Measurements from ENCODE around the gene CDSN. TPM values are rescaled to one million over a fixed set of nuclear protein-coding genes. Genes with fewer than 3 reads are reported as not detected.
A peak's percentile ranks its signal among the peaks of the same experiment; 100 is the strongest.
"Not testable (repeated sequence)": the region's sequence is repeated elsewhere in the genome, so short reads cannot be mapped to it uniquely, and the experiment has no call there.

CDSN gene
- total RNA-seq, 4 donors from 2014 or later: 0.34 TPM; not detected in 3

- H3K27ac ChIP-seq: no peak overlapping the region
- intact Hi-C loops (cut with DNase I): no loop called here
Measured at GRCh38 chr6:31068669-31069340, 51.4 kb downstream of the CDSN start.

GRCh38 chr6:31067891-31068668 is 52.2 kb downstream of the CDSN start:
- peak in 1 of 2 donors; percentile 39 for DNase-seq
- intact Hi-C loops (cut with DNase I); H3K4me3 ChIP-seq (replicated peaks in 1 of 3); H3K36me3 ChIP-seq; H3K27ac ChIP-seq; H3K9me3 ChIP-seq; H3K27me3 ChIP-seq: not testable (repeated sequence)
- WGBS, 2 donors: 60 to 74% methylated on average over 9 to 11 of the region's 11 CpGs
- peaks cover 21 to 29% of the 10 kb centered on the region in 2 donors for H3K4me1 ChIP-seq

More at GRCh38 chr6:31068669-31069340, 51.4 kb downstream of the CDSN start:
- Histone ChIP-seq H3K27me3 (no peaks in the 10 kb centered on the region), H3K4me3 (replicated peaks in 1 of 3) (no peak overlapping the region), H3K4me1 (peaks cover 27 to 34% of the 10 kb centered on the region in 2 donors), H3K36me3 (no peaks in the 10 kb centered on the region), H3K9me3 (no peaks in the 10 kb centered on the region)
- peak; percentile 71 to 81 for DNase-seq
- TF ChIP-seq CTCF (IDR thresholded peaks at IDR 0.05) (peak; percentile 55 to 89 (median 72)), POLR2A (IDR thresholded peaks at IDR 0.05) (no peak)
- WGBS, 2 donors: 48 to 55% methylated on average over 13 of the region's 13 CpGs

DNA sequence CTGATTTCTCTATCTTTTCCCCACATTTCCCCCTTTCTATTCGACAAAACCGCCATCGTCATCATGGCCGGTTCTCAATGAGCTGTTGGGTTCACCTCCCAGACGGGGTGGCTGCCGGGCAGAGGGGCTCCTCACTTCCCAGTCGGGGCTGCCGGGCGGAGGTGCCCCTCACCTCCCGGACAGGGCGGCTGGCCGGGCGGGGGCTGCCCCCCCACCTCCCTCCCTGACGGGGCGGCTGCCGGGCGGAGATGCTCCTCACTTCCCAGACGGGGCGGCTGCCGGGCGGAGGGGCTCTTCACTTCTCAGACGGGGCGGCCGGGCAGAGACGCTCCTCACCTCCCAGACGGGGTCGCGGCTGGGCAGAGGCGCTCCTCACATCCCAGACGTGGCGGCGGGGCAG is 53.2 kb downstream of the CDSN start:
- DNase-seq; H3K27ac ChIP-seq; intact Hi-C loops (cut with DNase I); H3K36me3 ChIP-seq; H3K4me3 ChIP-seq (replicated peaks in 1 of 3); H3K9me3 ChIP-seq; H3K27me3 ChIP-seq: not testable (repeated sequence)
- H3K4me1 ChIP-seq: peaks cover 12 to 19% of the 10 kb centered on the region in 2 donors
- 91 to 96% methylated on average over 9 to 22 of the region's 32 CpGs for WGBS, 2 donors

- Histone ChIP-seq H3K36me3 (no peaks in the 10 kb centered on the region), H3K27ac (peak overlapping the region; percentile 55 to 71 (median 70)), H3K4me3 (replicated peaks in 1 of 3) (no peak overlapping the region), H3K27me3 (no peaks in the 10 kb centered on the region), H3K4me1 (peaks cover 0 to 17% of the 10 kb centered on the region in 2 donors), H3K9me3 (no peaks in the 10 kb centered on the region)
- 51 to 60% methylated on average over 2 of the region's 2 CpGs for WGBS, 2 donors
- intact Hi-C loops (cut with DNase I): no loop called here
- TF ChIP-seq CTCF (IDR thresholded peaks at IDR 0.05) (no peak), POLR2A (IDR thresholded peaks at IDR 0.05) (no peak)
- no peak for DNase-seq
Measured at GRCh38 chr6:31065556-31065955, 54.7 kb downstream of the CDSN start.

Small RNA genes within 50 kb of the gene (small RNA-seq; reads per million reads assigned to genes)
- gene POLR2LP1 (not detected), gene RNU6-1133P (not detected)

Other genes with a start within 250 kb of the CDSN start
- gene DDR1, start 235.9 kb downstream of the CDSN start, total RNA-seq: 100 to 1,000 TPM in 3 of 4 donors, 10 to 100 TPM in 1; 93.4 to 207 (median 131) TPM
- gene GTF2H4, start 212.2 kb downstream of the CDSN start, total RNA-seq: 10 to 100 TPM in 3 of 4 donors, 1 to 10 TPM in 1; 9.5 to 34.4 (median 18.2) TPM
- 10 to 100 TPM; 17.3 to 36.4 (median 30.6) TPM for gene VARS2, start 206.2 kb downstream of the CDSN start, total RNA-seq
- 1 to 10 TPM in 1 of 4 donors, not detected in 3; 3.5 TPM for gene SFTA2, start 188.3 kb downstream of the CDSN start, total RNA-seq
- gene MUCL3, start 179.5 kb downstream of the CDSN start, total RNA-seq: not detected
- not detected for gene MUC21, start 136.7 kb downstream of the CDSN start, total RNA-seq
- not detected for gene MUC22, start 110.0 kb downstream of the CDSN start, total RNA-seq
- not detected for gene C6orf15, start 7.9 kb downstream of the CDSN start, total RNA-seq
- gene PSORS1C1, start 5.6 kb downstream of the CDSN start, total RNA-seq: 1 to 10 TPM; 1.6 to 3.8 (median 2.4) TPM
- gene PSORS1C2, start 18.6 kb upstream of the CDSN start, total RNA-seq: not detected
- 10 to 100 TPM; 15.8 to 20.0 (median 17.0) TPM for gene CCHCR1, start 37.4 kb upstream of the CDSN start, total RNA-seq
- gene TCF19, start 38.1 kb upstream of the CDSN start, total RNA-seq: 1 to 10 TPM; 1.2 to 4.9 (median 3.2) TPM
- gene POU5F1, start 50.2 kb upstream of the CDSN start, total RNA-seq: 1 to 10 TPM in 1 of 4 donors, not detected in 3; 1.0 TPM
- gene HLA-C, start 151.6 kb upstream of the CDSN start, total RNA-seq: 100 to 1,000 TPM; 170 to 540 (median 399) TPM
- gene HLA-B, start 236.7 kb upstream of the CDSN start, total RNA-seq: 1,000 to 10,000 TPM in 1 of 4 donors, 100 to 1,000 TPM in 3; 328 to 1,292 (median 594) TPM

Data from thyroid gland (tissue), 4 donors.